ENCODE measurements around the gene TMPRSS6. TPM values are rescaled to one million over a fixed set of nuclear protein-coding genes. Genes with fewer than 3 reads are reported as not detected.
A peak's percentile ranks its signal among the peaks of the same experiment; 100 is the strongest.

TMPRSS6 gene
- total RNA-seq, 1 donor from 2014 or later, result not detected

DNA sequence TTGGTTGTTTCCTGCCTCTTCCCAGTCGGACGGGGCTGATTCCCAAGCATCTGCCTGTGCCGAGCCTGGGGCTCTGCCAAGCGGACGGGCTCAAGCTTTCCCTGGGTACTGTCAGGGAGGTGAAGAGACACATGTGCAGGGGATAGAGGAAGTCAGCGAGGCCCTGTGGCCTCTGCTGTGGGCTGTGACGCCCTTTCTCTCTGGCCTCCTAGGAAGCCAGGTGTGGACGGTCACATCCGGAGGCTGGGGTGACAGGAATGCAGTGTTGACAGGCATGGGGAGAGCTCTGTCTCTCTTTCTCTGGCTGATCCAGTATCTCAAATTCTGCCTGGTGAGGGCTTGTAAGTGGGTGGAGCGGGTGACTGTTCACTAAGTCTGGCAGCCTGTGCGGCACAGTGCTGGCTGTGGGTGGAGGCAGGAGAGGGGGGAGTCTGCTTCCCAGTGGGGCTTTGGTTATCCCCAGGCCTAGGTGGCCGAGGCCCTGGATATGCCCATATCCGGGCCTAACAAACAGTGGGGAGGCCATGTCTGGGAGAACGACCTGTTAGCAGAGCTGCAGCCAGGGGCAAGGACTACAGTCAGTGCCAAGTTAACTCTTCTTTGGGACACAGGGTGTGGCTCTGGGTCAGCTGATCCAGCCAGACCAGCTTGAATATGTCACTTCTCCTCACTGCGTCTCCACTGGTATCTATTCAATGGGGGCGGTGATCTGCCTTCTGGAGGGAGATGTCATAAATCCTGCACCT, 56.0 kb downstream of the TMPRSS6 start:
- H3K4me3 ChIP-seq (ENCODE audit: low read depth, low read length), result no peak overlapping the region
- no peaks in the 10 kb centered on the region for H3K36me3 ChIP-seq (ENCODE audit: control insufficient read depth, insufficient read depth, low read length)
- DNase-seq (ENCODE audit: low read depth), result no peak
- TF ChIP-seq, protein P1, sequence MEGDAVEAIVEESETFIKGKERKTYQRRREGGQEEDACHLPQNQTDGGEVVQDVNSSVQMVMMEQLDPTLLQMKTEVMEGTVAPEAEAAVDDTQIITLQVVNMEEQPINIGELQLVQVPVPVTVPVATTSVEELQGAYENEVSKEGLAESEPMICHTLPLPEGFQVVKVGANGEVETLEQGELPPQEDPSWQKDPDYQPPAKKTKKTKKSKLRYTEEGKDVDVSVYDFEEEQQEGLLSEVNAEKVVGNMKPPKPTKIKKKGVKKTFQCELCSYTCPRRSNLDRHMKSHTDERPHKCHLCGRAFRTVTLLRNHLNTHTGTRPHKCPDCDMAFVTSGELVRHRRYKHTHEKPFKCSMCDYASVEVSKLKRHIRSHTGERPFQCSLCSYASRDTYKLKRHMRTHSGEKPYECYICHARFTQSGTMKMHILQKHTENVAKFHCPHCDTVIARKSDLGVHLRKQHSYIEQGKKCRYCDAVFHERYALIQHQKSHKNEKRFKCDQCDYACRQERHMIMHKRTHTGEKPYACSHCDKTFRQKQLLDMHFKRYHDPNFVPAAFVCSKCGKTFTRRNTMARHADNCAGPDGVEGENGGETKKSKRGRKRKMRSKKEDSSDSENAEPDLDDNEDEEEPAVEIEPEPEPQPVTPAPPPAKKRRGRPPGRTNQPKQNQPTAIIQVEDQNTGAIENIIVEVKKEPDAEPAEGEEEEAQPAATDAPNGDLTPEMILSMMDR (IDR thresholded peaks at IDR 0.05; ENCODE audit: insufficient read depth, low read length, poor library complexity, severe bottlenecking), result no peak
- no peaks in the 10 kb centered on the region for H3K27me3 ChIP-seq (ENCODE audit: control insufficient read depth, insufficient read depth, low read length)

DNA sequence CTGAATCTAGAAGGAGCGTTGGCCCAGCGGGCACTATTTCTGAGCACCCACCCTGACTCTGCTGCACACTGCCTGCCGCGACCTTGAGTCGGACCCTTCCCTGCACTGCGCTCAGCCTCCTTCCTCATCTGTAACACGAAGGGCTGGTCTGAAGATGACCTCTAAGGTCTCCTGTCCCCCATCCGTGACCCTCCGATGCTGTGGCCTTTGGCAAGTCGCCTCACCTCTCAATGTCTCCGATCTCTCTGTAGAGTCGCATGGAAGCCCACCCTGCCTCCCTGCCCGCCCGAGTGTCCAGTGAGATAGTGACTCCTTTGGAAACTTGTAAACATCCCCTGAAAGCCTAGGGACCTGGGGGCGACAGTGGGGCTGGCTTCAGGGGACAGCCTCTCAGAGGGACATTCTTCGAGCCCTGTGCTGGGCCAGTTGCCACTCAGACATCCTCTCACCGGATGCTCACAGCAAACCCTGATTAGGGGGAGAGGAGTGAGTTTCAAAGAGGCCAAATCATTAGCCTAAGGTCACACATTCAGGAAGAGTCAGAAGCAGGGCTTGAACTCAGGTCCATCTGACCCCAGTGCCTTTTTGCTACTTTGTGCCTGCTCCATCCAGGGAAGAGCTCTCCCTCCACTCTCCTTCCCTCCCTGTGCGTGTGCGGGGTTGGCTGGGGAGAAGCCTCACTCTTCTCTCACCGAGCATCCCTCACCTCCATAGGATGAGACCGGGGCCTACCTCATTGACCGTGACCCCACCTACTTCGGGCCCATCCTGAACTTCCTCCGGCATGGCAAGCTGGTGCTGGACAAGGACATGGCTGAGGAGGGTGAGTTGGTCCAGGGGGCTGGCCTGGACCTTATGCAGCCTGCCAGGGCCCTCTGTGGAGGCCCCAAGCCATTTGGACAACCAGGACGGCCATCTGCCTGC, 56.9 kb downstream of the TMPRSS6 start:
- H3K36me3 ChIP-seq (ENCODE audit: control insufficient read depth, insufficient read depth, low read length), result no peaks in the 10 kb centered on the region
- peak overlapping the region; percentile 73 for H3K4me3 ChIP-seq (ENCODE audit: low read depth, low read length)
- no peaks in the 10 kb centered on the region for H3K27me3 ChIP-seq (ENCODE audit: control insufficient read depth, insufficient read depth, low read length)
- TF ChIP-seq, protein P1 (IDR thresholded peaks at IDR 0.05; ENCODE audit: insufficient read depth, low read length, poor library complexity, severe bottlenecking), result no peak
- DNase-seq (ENCODE audit: low read depth), result no peak

DNA sequence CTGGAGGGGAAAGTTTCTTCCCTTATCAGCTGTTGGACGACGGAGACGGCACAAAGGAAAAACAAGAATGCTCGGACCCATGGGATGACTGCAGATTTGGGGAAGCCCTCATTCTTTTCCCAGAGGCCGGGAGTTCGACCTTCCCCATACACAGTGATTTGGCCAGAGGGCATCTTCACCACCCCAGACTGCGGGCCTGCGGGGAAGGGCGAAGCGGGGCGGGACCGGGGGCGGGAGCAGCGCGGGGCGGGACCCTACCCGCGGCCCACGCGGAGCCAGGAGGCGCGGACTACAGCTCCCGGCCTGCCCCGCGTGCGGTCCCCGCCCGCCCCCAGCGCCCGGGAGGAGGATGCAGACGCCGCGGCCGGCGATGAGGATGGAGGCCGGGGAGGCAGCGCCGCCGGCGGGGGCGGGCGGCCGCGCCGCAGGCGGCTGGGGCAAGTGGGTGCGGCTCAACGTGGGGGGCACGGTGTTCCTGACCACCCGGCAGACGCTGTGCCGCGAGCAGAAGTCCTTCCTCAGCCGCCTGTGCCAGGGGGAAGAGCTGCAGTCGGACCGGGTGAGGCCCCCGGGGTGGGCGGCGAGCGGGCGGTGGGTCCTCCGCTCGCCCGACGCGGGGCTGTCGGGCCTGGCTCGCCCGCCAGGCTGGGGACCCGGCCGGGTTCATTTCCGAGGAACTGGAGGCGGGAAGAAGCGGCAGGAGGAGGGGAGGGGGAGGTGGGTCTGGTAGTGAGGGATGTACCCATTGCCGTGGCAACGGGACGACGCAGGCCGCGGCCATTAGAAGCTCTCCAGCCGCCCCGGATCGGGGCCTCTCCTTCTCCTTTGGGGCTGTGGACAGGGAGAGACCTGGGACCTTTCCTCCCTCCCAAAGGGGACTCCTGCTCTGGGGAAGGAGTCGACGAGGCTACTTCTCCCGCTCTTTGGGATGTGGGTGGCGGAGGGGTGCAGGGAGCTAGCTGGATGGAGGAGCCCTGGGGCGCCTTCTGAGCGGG, 57.8 kb downstream of the TMPRSS6 start, which contains the start of gene KCTD17:
TSS of gene KCTD17 (plus strand) at position 352 of the 995 bp plus-strand sequence. CDS start at position 371, 19 bp downstream.
- no peak for DNase-seq (ENCODE audit: low read depth)
- no peaks in the 10 kb centered on the region for H3K27me3 ChIP-seq (ENCODE audit: control insufficient read depth, insufficient read depth, low read length)
- H3K36me3 ChIP-seq (ENCODE audit: control insufficient read depth, insufficient read depth, low read length), result no peaks in the 10 kb centered on the region
- H3K4me3 ChIP-seq (ENCODE audit: low read depth, low read length), result peak within 1 kb of the TSS; percentile 73
- TF ChIP-seq, protein P1 (IDR thresholded peaks at IDR 0.05; ENCODE audit: insufficient read depth, low read length, poor library complexity, severe bottlenecking), result no peak

DNA sequence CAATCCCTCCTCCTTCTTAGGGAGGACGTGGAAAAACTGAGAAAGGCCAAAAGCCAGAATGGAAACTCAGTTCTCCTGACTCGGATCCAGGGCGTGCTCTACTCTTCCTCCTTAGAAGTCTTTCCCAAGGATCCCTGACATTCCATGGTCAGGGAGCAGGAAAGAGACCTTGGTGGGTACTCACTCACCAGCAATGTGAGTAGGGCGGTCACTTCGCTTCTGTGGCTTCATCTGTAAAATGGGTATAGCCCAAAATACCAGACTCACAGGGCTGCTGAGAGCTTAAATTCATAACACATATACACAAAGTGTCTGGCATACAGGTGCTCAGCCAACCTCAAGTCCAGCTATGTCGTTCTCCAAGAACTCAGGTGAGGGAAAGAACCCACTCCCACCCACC, 58.6 kb downstream of the TMPRSS6 start:
- TF ChIP-seq, protein P1 (IDR thresholded peaks at IDR 0.05; ENCODE audit: insufficient read depth, low read length, poor library complexity, severe bottlenecking), result no peak
- Histone ChIP-seq H3K36me3 (ENCODE audit: control insufficient read depth, insufficient read depth, low read length) (no peaks in the 10 kb centered on the region), H3K27me3 (ENCODE audit: control insufficient read depth, insufficient read depth, low read length) (no peaks in the 10 kb centered on the region), H3K4me3 (ENCODE audit: low read depth, low read length) (no peak overlapping the region)
- no peak for DNase-seq (ENCODE audit: low read depth)

DNA sequence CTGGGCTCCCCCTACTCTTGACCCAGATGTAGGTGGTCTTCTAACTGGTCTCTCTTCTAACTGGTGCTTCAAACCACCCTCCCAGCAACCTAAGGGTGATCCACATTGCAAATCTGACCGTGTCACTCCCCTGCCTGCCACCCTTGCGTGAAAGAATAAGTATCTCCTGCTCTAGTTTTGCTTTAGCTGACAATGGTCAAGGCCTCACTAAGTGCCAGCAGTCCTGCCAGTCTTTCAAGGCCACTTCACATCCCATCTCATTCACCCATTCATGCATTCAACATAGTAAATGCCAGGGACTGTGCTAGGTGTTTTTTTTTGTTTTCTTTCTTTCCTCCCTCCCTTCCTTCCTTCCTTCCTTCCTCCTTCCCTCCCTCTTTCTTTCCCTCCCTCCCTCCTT, 60.3 kb downstream of the TMPRSS6 start:
- H3K27me3 ChIP-seq (ENCODE audit: control insufficient read depth, insufficient read depth, low read length), result no peaks in the 10 kb centered on the region
- TF ChIP-seq, protein P1 (IDR thresholded peaks at IDR 0.05; ENCODE audit: insufficient read depth, low read length, poor library complexity, severe bottlenecking), result no peak
- no peak for DNase-seq (ENCODE audit: low read depth)
- no peaks in the 10 kb centered on the region for H3K36me3 ChIP-seq (ENCODE audit: control insufficient read depth, insufficient read depth, low read length)
- H3K4me3 ChIP-seq (ENCODE audit: low read depth, low read length), result no peak overlapping the region

All from kidney epithelial cell (primary cell).